A549 (cell line): ENCODE results near the gene FBXO31. TPM values are rescaled to one million over a fixed set of nuclear protein-coding genes. Genes with fewer than 3 reads are reported as not detected.

Experiments
- ATAC-seq, 2 experiments: fragments of 200-7000 bp in 1 of 2; fragments of >200 bp in 1 of 2; cut with Nextera tagmentation in 1 of 2; cut with Tn5 transposase in 1 of 2; 3 replicates each; pipeline versions ENCODE4 v1.8.0 to v1.9.1; 2018 to 2020; ENCODE audit warnings: mild to moderate bottlenecking in 1 of 2, moderate library complexity in 1 of 2
- CTCF ChIA-PET: fragments of 300-600 bp; sonication (Branson Sonifier 250); formaldehyde crosslinking; extraction: SDS; loops from one replicate; lab custom pipeline; 2021; ENCODE audit warnings: antibody characterized with exemption, inconsistent platforms; lab: Yijun Ruan, JAX
- POLR2A ChIA-PET: fragments of 350-600 bp; formaldehyde crosslinking; extraction: SDS; loops from one replicate; lab custom pipeline; 2021; ENCODE audit warnings: antibody characterized with exemption, inconsistent platforms; lab: Yijun Ruan, JAX
- DNase-seq, 2 experiments: peaks; one replicate each; pipeline versions ENCODE4 v3.0.0 to v3.0.0-alpha.2; 2011 to 2016; ENCODE audit warnings: low read depth in 1 of 2, low spot score in 1 of 2
- FAIRE-seq: peaks from 2 replicates; lab custom pipeline; 2011; peaks lifted over from hg19 to GRCh38; lab: Jason Lieb, UNC
- H3K27ac ChIP-seq, 2 experiments: fragments of >200 bp; sonication (Bioruptor Twin); formaldehyde crosslinking; 3 replicates each; pipeline ENCODE4 v1.5.1; 2016 to 2017
- H3K4me1 ChIP-seq: fragments of >200 bp; sonication (Bioruptor Twin); formaldehyde crosslinking; 3 replicates; pipeline ENCODE4 v1.6.1; 2016
- H3K4me2 ChIP-seq: fragments of >200 bp; sonication (Bioruptor Twin); formaldehyde crosslinking; 3 replicates; pipeline ENCODE4 v1.6.1; 2016
- H3K4me3 ChIP-seq: fragments of >200 bp; sonication (Bioruptor Twin); formaldehyde crosslinking; 3 replicates; pipeline ENCODE4 v1.5.1; 2016
- H3K9me3 ChIP-seq: fragments of >200 bp; sonication (Bioruptor Twin); formaldehyde crosslinking; 3 replicates; pipeline ENCODE4 v1.6.1; 2016
- BCL3 ChIP-seq: fragments of >200 bp; sonication (Bioruptor Twin); formaldehyde crosslinking; IDR thresholded peaks from 3 replicates; pipeline ENCODE4 v1.6.1; 2016
- CBX8 ChIP-seq: fragments of 200-600 bp; sonication (generic); IDR thresholded peaks from 2 replicates; pipeline ENCODE4 v1.6.1; 2016
- CHD4 ChIP-seq: fragments of 200-600 bp; sonication (generic); IDR thresholded peaks from 2 replicates; pipeline ENCODE4 v1.6.1; 2016; ENCODE audit warnings: antibody characterized with exemption, mild to moderate bottlenecking, borderline replicate concordance
- CTCF ChIP-seq: fragments of >200 bp; sonication (Bioruptor Twin); formaldehyde crosslinking; IDR thresholded peaks from 3 replicates; pipeline ENCODE4 v1.5.1; 2016
- FOSB ChIP-seq: fragments of 250-450 bp; sonication (Bioruptor Pico); IDR thresholded peaks from 2 replicates; pipeline ENCODE4 v1.5.0; 2020; ENCODE audit warnings: mild to moderate bottlenecking, moderate library complexity
- HDAC2 ChIP-seq: fragments of 200-600 bp; sonication (generic); IDR thresholded peaks from 2 replicates; pipeline ENCODE4 v1.6.1; 2016
- HES2 ChIP-seq: fragments of >200 bp; sonication (Bioruptor Twin); formaldehyde crosslinking; IDR thresholded peaks from 2 replicates; pipeline ENCODE4 v1.6.1; 2016
- HEYL ChIP-seq: fragments of 250-450 bp; sonication (Bioruptor Pico); IDR thresholded peaks from 2 replicates; pipeline ENCODE4 v1.8.0; 2021; ENCODE audit warnings: mild to moderate bottlenecking, moderate library complexity
- HOXB5 ChIP-seq: fragments of 250-450 bp; sonication (Bioruptor Pico); IDR thresholded peaks from 2 replicates; pipeline ENCODE4 v1.5.0; 2020; ENCODE audit warnings: mild to moderate bottlenecking, moderate library complexity
- JUN ChIP-seq, 2 experiments: fragments of >200 bp; sonication (Bioruptor Twin); formaldehyde crosslinking; IDR thresholded peaks; 2 replicates in 1 of 2; 3 replicates in 1 of 2; pipeline ENCODE4 v1.6.1; 2016 to 2017
- JUNB ChIP-seq: fragments of >200 bp; sonication (Bioruptor Twin); formaldehyde crosslinking; IDR thresholded peaks from 2 replicates; pipeline ENCODE4 v1.6.1; 2016
- KDM1A ChIP-seq: fragments of 200-600 bp; sonication (generic); IDR thresholded peaks from 2 replicates; pipeline ENCODE4 v1.6.1; 2016; ENCODE audit warnings: low read depth, mild to moderate bottlenecking
- KDM5A ChIP-seq: fragments of 200-600 bp; sonication (generic); IDR thresholded peaks from 2 replicates; pipeline ENCODE4 v1.6.1; 2016; ENCODE audit warnings: antibody characterized with exemption, mild to moderate bottlenecking
- MAFK ChIP-seq: fragments of 450-650 bp; IDR thresholded peaks from 2 replicates; pipeline ENCODE4 v1.6.1; 2014; ENCODE audit not compliant: partially characterized antibody
- NR3C1 ChIP-seq: fragments of >200 bp; sonication (Bioruptor Twin); formaldehyde crosslinking; IDR thresholded peaks from 3 replicates; pipeline ENCODE4 v1.6.1; 2017
- PHF8 ChIP-seq: fragments of 200-600 bp; sonication (generic); IDR thresholded peaks from 2 replicates; pipeline ENCODE4 v1.6.1; 2016; ENCODE audit warnings: low read depth, mild to moderate bottlenecking, antibody characterized with exemption, moderate library complexity, borderline replicate concordance
- RAD21 ChIP-seq, 2 experiments: fragments of >200 bp in 1 of 2; sonication (Bioruptor Twin) in 1 of 2; formaldehyde crosslinking in 1 of 2; IDR thresholded peaks in 1 of 2; conservative IDR thresholded peaks in 1 of 2; 2 replicates in 1 of 2; 3 replicates in 1 of 2; pipeline ENCODE4 v1.6.1; 2012 to 2018; ENCODE audit warnings: inconsistent platforms in 1 of 2
- RNF2 ChIP-seq: fragments of 200-600 bp; sonication (generic); IDR thresholded peaks from 2 replicates; pipeline ENCODE4 v1.6.1; 2016; ENCODE audit warnings: low read depth, mild to moderate bottlenecking, antibody characterized with exemption, moderate library complexity, borderline replicate concordance
- SREBF2 ChIP-seq: fragments of 450-650 bp; IDR thresholded peaks from 2 replicates; pipeline ENCODE4 v1.6.1; 2014; ENCODE audit warnings: mild to moderate bottlenecking, moderate library complexity
- ZC3H11A ChIP-seq: fragments of 450-650 bp; IDR thresholded peaks from 2 replicates; pipeline ENCODE4 v1.6.1; 2014; ENCODE audit warnings: antibody characterized with exemption, mild to moderate bottlenecking
- ZFP36 ChIP-seq: fragments of 450-650 bp; IDR thresholded peaks from 2 replicates; pipeline ENCODE4 v1.6.1; 2014; ENCODE audit warnings: borderline replicate concordance; ENCODE audit not compliant: partially characterized antibody
- ZSCAN20 ChIP-seq: fragments of 250-450 bp; sonication (Bioruptor Pico); IDR thresholded peaks from 2 replicates; pipeline ENCODE4 v1.8.0; 2022; ENCODE audit warnings: mild to moderate bottlenecking, moderate library complexity
- WGBS: methylation state at CpG from one replicate; pipeline ENCODE4 v1.1.6; 2017; ENCODE audit errors: missing lambda C conversion rate; 5-methylcytosine and 5-hydroxymethylcytosine counted together
- polyA plus RNA-seq, 4 experiments: library from polyadenylated mRNA; depleted of rRNA in 3 of 4; stranded (reverse); fragments of >200 nt; fragmentation: RNase III in 1 of 4; extraction: RNeasy Plus Mini Kit Qiagen cat#74134 plus additional on column Dnase treatment in 1 of 4; gene quantifications; 2 replicates in 3 of 4; 3 replicates in 1 of 4; pipeline ENCODE4 v1.2.3, GENCODE V29; 2011 to 2017
- TF ChIP-seq, protein P1 (sequence below): fragments of 250-450 bp; sonication (Bioruptor Pico); IDR thresholded peaks from 2 replicates; pipeline ENCODE4 v1.5.0; 2021; ENCODE audit warnings: mild to moderate bottlenecking, moderate library complexity, borderline replicate concordance

The FBXO31 gene
- polyA plus RNA-seq, 2 of the 4 experiments (the other 2 are of a cell fraction) = 10.5 to 11.1 TPM

DNA sequence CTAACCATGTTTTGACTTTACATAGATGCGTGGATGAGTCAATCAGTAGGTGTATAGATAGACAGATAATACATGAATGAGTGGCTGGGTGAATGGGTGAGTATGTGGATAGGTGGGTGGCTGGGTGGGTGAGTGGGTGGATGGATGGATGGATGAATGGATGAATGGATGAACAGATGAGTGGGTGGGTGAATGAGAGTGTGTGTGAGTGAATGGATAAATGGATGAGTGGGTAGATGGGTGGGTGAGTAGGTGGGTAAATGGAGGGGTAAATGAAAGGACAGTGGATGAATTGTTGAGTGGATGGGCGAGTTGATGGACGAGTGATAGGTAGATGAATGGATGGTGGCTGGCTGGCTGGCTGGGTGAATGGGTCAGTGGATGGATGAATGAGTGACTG is 89.6 kb downstream of the FBXO31 start:
- no peak overlapping the region for H3K4me3 ChIP-seq
- WGBS = 65% methylated on average over 3 of the region's 3 CpGs
- H3K27ac ChIP-seq = no peak overlapping the region
- FAIRE-seq (no peak), DNase-seq (no peak), ATAC-seq (no peak)
- no peaks in the 10 kb centered on the region for H3K4me1 ChIP-seq
- ChIA-PET POLR2A (no interaction called here), CTCF (interaction anchor here (0.7 to 5.9 kb wide), 3 partner anchors 10 to 730 kb away, joined by 3 to 46 read pairs (median 7); no protein-coding TSS in a partner anchor)
- H3K9me3 ChIP-seq = 0 out of 3 replicates have a peak, but pooled peaks cover 8% of the 10 kb centered on the region
- TF ChIP-seq RAD21 (conservative IDR thresholded peaks at IDR 0.05 in 1 of 2, IDR thresholded peaks at IDR 0.05 in 1 of 2) = no peak
- TF ChIP-seq JUN (IDR thresholded peaks at IDR 0.05) = no peak
- no peak for TF ChIP-seq HOXB5
- TF ChIP-seq FOSB (CRISPR knock-in tag) = no peak
- TF ChIP-seq SREBF2 = no peak
- TF ChIP-seq BCL3 = no peak
- no peak for TF ChIP-seq NR3C1
- no peak for TF ChIP-seq ZC3H11A
- TF ChIP-seq, protein P1, sequence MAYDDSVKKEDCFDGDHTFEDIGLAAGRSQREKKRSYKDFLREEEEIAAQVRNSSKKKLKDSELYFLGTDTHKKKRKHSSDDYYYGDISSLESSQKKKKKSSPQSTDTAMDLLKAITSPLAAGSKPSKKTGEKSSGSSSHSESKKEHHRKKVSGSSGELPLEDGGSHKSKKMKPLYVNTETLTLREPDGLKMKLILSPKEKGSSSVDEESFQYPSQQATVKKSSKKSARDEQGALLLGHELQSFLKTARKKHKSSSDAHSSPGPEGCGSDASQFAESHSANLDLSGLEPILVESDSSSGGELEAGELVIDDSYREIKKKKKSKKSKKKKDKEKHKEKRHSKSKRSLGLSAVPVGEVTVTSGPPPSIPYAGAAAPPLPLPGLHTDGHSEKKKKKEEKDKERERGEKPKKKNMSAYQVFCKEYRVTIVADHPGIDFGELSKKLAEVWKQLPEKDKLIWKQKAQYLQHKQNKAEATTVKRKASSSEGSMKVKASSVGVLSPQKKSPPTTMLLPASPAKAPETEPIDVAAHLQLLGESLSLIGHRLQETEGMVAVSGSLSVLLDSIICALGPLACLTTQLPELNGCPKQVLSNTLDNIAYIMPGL (CRISPR knock-in tag) = no peak
- no peak for TF ChIP-seq RNF2
- no peak for TF ChIP-seq JUNB
- no peak for TF ChIP-seq KDM1A
- H3K4me2 ChIP-seq = no peak overlapping the region

DNA sequence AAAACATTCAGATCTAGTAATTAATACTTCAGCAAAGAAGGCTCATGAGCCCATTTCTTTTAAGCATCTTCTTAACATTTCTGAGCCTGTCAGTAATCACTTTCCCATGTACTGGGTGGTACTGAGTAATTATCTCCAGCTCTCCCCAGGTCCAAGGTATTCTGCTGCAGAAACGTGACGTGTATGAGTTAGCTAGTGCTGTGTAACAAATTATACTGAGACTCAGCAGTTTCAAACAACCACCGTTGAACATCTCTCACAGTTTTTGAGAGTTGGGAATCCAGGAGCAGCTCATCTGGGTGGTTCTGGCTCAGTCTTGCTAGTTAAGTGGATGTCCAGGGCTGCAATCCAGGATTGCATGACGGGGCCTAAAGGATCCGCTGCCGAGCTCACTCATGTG is 91.6 kb downstream of the FBXO31 start:
- ATAC-seq (no peak), DNase-seq (no peak), FAIRE-seq (no peak)
- H3K4me1 ChIP-seq = no peaks in the 10 kb centered on the region
- no peak overlapping the region for H3K4me3 ChIP-seq
- H3K27ac ChIP-seq = no peak overlapping the region
- H3K9me3 ChIP-seq = peaks cover 19% of the 10 kb centered on the region; the same call in 2 of the 3 replicates
- CTCF ChIA-PET = interaction anchor here (1.0 to 5.9 kb wide), 4 partner anchors 13 to 728 kb away, joined by 3 to 46 read pairs (median 5); no protein-coding TSS in a partner anchor
- H3K4me2 ChIP-seq = no peak overlapping the region
- TF ChIP-seq MAFK = no peak
- TF ChIP-seq HDAC2 = no peak
- no peak for TF ChIP-seq KDM5A
- TF ChIP-seq, protein P1 (CRISPR knock-in tag) = no peak
- TF ChIP-seq RNF2 = no peak
- TF ChIP-seq CHD4 = no peak
- TF ChIP-seq HEYL (CRISPR knock-in tag) = no peak
- TF ChIP-seq, all 56 proteins: peak for 0
- 92% methylated on average over 6 of the region's 6 CpGs for WGBS
- POLR2A ChIA-PET = no interaction called here

GRCh38 chr16:87288753-87289362 is 94.7 kb downstream of the FBXO31 start:
- Histone ChIP-seq H3K4me3 (no peak overlapping the region), H3K4me1 (no peaks in the 10 kb centered on the region), H3K9me3 (peaks cover 24% of the 10 kb centered on the region; the same call in 2 of the 3 replicates), H3K4me2 (no peak overlapping the region), H3K27ac (no peak overlapping the region)
- FAIRE-seq (no peak), ATAC-seq (no peak), DNase-seq (no peak)
- TF ChIP-seq RNF2 = no peak
- no peak for TF ChIP-seq ZSCAN20
- TF ChIP-seq ZFP36 = no peak
- TF ChIP-seq PHF8 = no peak
- no peak for TF ChIP-seq JUN (IDR thresholded peaks at IDR 0.05)
- no peak for TF ChIP-seq CTCF
- TF ChIP-seq FOSB (CRISPR knock-in tag) = no peak
- TF ChIP-seq HES2 = no peak
- no peak for TF ChIP-seq ZC3H11A
- TF ChIP-seq BCL3 = no peak
- no peak for TF ChIP-seq CBX8
- 59% methylated on average over 7 of the region's 7 CpGs for WGBS
- ChIA-PET CTCF (interaction anchor here (1.2 to 3.6 kb wide), 3 partner anchors 9 to 724 kb away, joined by 4 to 21 read pairs (median 8); no protein-coding TSS in a partner anchor), POLR2A (no interaction called here)
